ENCODE results near the gene MAF.

Gene MAF

GRCh38 chr16:79560923-79561322 is 39.6 kb downstream of the MAF start:
- TF ChIP-seq TAF1 (IDR thresholded peaks at IDR 0.05; ENCODE audit: borderline replicate concordance, low read depth, low read length) (no peak), POLR2AphosphoS5 (IDR thresholded peaks at IDR 0.05; ENCODE audit: low read depth, low read length) (no peak), POLR2A (IDR thresholded peaks at IDR 0.05; ENCODE audit: low read depth, low read length) (no peak)
- DNase-seq (ENCODE audit: insufficient read length) = no peak
- FAIRE-seq = no peak

- FAIRE-seq (no peak), DNase-seq (ENCODE audit: insufficient read length) (no peak)
- TF ChIP-seq POLR2AphosphoS5 (IDR thresholded peaks at IDR 0.05; ENCODE audit: low read depth, low read length) = no peak
- no peak for TF ChIP-seq TAF1 (IDR thresholded peaks at IDR 0.05; ENCODE audit: borderline replicate concordance, low read depth, low read length)
- no peak for TF ChIP-seq POLR2A (IDR thresholded peaks at IDR 0.05; ENCODE audit: low read depth, low read length)
These were observed 40.2 kb downstream of the MAF start for GRCh38 chr16:79560318-79560717.

GRCh38 chr16:79559532-79559931 is 41.0 kb downstream of the MAF start:
- TF ChIP-seq TAF1 (IDR thresholded peaks at IDR 0.05; ENCODE audit: borderline replicate concordance, low read depth, low read length) = no peak
- no peak for TF ChIP-seq POLR2AphosphoS5 (IDR thresholded peaks at IDR 0.05; ENCODE audit: low read depth, low read length)
- TF ChIP-seq POLR2A (IDR thresholded peaks at IDR 0.05; ENCODE audit: low read depth, low read length) = no peak
- no peak for FAIRE-seq
- no peak for DNase-seq (ENCODE audit: insufficient read length)

GRCh38 chr16:79557421-79557820 is 43.1 kb downstream of the MAF start:
- FAIRE-seq (no peak), DNase-seq (ENCODE audit: insufficient read length) (no peak)
- TF ChIP-seq TAF1 (IDR thresholded peaks at IDR 0.05; ENCODE audit: borderline replicate concordance, low read depth, low read length) = no peak
- no peak for TF ChIP-seq POLR2AphosphoS5 (IDR thresholded peaks at IDR 0.05; ENCODE audit: low read depth, low read length)
- no peak for TF ChIP-seq POLR2A (IDR thresholded peaks at IDR 0.05; ENCODE audit: low read depth, low read length)

DNA sequence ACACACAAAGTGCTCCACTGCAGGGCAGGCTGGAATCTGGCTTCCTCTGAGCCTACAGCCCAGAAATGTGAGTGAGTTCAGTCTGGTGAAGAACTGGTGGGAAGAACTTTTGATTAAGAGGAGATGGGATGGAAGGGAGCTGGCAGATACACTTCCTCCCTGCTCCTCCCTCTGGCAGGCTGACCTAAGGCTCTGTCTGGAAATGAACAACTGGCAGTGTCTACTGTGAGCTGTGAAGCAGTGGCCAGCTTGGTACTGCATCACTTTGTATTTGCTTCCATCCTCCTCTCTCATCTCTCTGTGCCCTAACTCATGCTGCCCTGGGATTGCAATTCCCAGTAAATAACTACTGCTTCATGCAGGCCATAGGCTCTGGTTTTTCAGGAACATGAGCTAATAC is 45.6 kb downstream of the MAF start:
- DNase-seq (ENCODE audit: insufficient read length) (no peak), FAIRE-seq (no peak)
- TF ChIP-seq TAF1 (IDR thresholded peaks at IDR 0.05; ENCODE audit: borderline replicate concordance, low read depth, low read length) = no peak
- no peak for TF ChIP-seq POLR2A (IDR thresholded peaks at IDR 0.05; ENCODE audit: low read depth, low read length)

- FAIRE-seq (no peak), DNase-seq (ENCODE audit: insufficient read length) (no peak)
- TF ChIP-seq POLR2AphosphoS5 (IDR thresholded peaks at IDR 0.05; ENCODE audit: low read depth, low read length) = no peak
- TF ChIP-seq TAF1 (IDR thresholded peaks at IDR 0.05; ENCODE audit: borderline replicate concordance, low read depth, low read length) = no peak
- TF ChIP-seq POLR2A (IDR thresholded peaks at IDR 0.05; ENCODE audit: low read depth, low read length) = no peak
These were observed 50.2 kb downstream of the MAF start for GRCh38 chr16:79550373-79550772.

- no peak for DNase-seq (ENCODE audit: insufficient read length)
- no peak for FAIRE-seq
- TF ChIP-seq TAF1 (IDR thresholded peaks at IDR 0.05; ENCODE audit: borderline replicate concordance, low read depth, low read length) (no peak), POLR2A (IDR thresholded peaks at IDR 0.05; ENCODE audit: low read depth, low read length) (no peak), POLR2AphosphoS5 (IDR thresholded peaks at IDR 0.05; ENCODE audit: low read depth, low read length) (no peak)
These were observed 53.5 kb downstream of the MAF start for GRCh38 chr16:79547085-79547484.

Data from GM12892 (cell line).